Testis (tissue), 2 donors: Measurements from ENCODE around the gene DGKD.

Experiments used
- POLR2A ChIP-seq: fragments of 450-650 bp; IDR thresholded peaks from one replicate; pipeline ENCODE4 v1.6.1; 2017; ENCODE audit warnings: antibody characterized with exemption, mild to moderate bottlenecking, moderate library complexity
- TF ChIP-seq, protein P1 (sequence below), 3 experiments: fragments of 450-650 bp in 2 of 3; fragments of 200-600 bp in 1 of 3; sonication (generic) in 1 of 3; IDR thresholded peaks; one replicate each; pipeline ENCODE4 v1.5.1; 2016 to 2019; ENCODE audit warnings: antibody characterized with exemption in 3 of 3, mild to moderate bottlenecking in 2 of 3, moderate library complexity in 1 of 3

DNA sequence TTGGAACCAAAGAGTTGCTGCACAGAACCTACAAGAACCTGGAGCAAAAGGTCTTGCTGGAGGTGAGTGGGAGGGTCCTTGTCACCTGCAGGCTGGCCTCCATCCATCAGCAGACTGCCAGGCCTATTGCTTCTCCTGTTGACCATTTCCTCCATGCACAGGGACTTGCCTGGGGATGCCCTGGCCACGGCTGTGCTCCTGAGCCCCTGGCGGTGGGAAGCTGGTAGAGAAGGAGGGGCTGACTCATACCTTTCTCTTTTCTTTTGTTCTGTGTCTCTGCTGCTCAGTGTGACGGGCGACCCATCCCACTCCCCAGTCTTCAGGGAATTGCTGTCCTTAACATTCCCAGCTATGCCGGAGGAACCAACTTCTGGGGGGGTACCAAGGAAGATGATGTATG, 102.6 kb downstream of the DGKD start:
- no peak for TF ChIP-seq POLR2A
- TF ChIP-seq, protein P1, sequence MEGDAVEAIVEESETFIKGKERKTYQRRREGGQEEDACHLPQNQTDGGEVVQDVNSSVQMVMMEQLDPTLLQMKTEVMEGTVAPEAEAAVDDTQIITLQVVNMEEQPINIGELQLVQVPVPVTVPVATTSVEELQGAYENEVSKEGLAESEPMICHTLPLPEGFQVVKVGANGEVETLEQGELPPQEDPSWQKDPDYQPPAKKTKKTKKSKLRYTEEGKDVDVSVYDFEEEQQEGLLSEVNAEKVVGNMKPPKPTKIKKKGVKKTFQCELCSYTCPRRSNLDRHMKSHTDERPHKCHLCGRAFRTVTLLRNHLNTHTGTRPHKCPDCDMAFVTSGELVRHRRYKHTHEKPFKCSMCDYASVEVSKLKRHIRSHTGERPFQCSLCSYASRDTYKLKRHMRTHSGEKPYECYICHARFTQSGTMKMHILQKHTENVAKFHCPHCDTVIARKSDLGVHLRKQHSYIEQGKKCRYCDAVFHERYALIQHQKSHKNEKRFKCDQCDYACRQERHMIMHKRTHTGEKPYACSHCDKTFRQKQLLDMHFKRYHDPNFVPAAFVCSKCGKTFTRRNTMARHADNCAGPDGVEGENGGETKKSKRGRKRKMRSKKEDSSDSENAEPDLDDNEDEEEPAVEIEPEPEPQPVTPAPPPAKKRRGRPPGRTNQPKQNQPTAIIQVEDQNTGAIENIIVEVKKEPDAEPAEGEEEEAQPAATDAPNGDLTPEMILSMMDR (IDR thresholded peaks at IDR 0.05), result no peak
